ENCODE measurements around the gene RB1. TPM values are rescaled to one million over a fixed set of nuclear protein-coding genes. Genes with fewer than 3 reads are reported as not detected.

RB1 gene
- total and polyA plus RNA-seq, 2 experiments from 2014 or later = 19.5 to 22.3 TPM

DNA sequence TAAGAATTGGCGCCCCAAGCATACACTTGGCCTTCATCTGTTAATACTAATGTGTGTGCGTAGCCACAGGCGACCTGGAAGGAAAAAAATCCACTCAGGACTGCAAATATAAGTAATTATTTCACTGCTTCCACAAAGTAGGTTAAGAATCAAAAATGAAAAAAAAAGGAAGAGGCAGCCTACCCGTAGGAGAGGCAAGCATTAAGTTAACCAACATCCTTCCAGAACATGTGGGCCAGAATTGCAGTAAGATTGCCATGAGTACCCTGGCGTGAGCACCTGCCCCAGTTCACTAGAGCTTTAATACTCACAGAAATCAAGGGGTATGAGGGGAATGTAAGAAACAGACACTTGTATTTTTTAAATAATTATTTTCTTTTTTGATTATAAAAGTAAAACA lies 207.1 kb downstream of the RB1 start (continued):
- TF ChIP-seq, protein P1, sequence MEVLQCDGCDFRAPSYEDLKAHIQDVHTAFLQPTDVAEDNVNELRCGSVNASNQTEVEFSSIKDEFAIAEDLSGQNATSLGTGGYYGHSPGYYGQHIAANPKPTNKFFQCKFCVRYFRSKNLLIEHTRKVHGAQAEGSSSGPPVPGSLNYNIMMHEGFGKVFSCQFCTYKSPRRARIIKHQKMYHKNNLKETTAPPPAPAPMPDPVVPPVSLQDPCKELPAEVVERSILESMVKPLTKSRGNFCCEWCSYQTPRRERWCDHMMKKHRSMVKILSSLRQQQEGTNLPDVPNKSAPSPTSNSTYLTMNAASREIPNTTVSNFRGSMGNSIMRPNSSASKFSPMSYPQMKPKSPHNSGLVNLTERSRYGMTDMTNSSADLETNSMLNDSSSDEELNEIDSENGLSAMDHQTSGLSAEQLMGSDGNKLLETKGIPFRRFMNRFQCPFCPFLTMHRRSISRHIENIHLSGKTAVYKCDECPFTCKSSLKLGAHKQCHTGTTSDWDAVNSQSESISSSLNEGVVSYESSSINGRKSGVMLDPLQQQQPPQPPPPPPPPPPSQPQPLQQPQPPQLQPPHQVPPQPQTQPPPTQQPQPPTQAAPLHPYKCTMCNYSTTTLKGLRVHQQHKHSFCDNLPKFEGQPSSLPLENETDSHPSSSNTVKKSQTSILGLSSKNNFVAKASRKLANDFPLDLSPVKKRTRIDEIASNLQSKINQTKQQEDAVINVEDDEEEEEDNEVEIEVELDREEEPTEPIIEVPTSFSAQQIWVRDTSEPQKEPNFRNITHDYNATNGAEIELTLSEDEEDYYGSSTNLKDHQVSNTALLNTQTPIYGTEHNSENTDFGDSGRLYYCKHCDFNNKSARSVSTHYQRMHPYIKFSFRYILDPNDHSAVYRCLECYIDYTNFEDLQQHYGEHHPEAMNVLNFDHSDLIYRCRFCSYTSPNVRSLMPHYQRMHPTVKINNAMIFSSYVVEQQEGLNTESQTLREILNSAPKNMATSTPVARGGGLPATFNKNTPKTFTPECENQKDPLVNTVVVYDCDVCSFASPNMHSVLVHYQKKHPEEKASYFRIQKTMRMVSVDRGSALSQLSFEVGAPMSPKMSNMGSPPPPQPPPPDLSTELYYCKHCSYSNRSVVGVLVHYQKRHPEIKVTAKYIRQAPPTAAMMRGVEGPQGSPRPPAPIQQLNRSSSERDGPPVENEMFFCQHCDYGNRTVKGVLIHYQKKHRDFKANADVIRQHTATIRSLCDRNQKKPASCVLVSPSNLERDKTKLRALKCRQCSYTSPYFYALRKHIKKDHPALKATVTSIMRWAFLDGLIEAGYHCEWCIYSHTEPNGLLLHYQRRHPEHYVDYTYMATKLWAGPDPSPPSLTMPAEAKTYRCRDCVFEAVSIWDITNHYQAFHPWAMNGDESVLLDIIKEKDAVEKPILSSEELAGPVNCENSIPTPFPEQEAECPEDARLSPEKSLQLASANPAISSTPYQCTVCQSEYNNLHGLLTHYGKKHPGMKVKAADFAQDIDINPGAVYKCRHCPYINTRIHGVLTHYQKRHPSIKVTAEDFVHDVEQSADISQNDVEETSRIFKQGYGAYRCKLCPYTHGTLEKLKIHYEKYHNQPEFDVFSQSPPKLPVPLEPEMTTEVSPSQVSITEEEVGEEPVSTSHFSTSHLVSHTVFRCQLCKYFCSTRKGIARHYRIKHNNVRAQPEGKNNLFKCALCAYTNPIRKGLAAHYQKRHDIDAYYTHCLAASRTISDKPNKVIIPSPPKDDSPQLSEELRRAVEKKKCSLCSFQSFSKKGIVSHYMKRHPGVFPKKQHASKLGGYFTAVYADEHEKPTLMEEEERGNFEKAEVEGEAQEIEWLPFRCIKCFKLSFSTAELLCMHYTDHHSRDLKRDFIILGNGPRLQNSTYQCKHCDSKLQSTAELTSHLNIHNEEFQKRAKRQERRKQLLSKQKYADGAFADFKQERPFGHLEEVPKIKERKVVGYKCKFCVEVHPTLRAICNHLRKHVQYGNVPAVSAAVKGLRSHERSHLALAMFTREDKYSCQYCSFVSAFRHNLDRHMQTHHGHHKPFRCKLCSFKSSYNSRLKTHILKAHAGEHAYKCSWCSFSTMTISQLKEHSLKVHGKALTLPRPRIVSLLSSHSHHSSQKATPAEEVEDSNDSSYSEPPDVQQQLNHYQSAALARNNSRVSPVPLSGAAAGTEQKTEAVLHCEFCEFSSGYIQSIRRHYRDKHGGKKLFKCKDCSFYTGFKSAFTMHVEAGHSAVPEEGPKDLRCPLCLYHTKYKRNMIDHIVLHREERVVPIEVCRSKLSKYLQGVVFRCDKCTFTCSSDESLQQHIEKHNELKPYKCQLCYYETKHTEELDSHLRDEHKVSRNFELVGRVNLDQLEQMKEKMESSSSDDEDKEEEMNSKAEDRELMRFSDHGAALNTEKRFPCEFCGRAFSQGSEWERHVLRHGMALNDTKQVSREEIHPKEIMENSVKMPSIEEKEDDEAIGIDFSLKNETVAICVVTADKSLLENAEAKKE (CRISPR knock-in tag; IDR thresholded peaks at IDR 0.05) = no peak
- TF ChIP-seq ZNF114 (CRISPR knock-in tag; IDR thresholded peaks at IDR 0.05) (no peak), ZNF331 (CRISPR knock-in tag; IDR thresholded peaks at IDR 0.05; ENCODE audit: low read depth) (no peak), POLR2AphosphoS5 (IDR thresholded peaks at IDR 0.05; ENCODE audit: low read depth) (no peak)
- TF ChIP-seq, protein P2, sequence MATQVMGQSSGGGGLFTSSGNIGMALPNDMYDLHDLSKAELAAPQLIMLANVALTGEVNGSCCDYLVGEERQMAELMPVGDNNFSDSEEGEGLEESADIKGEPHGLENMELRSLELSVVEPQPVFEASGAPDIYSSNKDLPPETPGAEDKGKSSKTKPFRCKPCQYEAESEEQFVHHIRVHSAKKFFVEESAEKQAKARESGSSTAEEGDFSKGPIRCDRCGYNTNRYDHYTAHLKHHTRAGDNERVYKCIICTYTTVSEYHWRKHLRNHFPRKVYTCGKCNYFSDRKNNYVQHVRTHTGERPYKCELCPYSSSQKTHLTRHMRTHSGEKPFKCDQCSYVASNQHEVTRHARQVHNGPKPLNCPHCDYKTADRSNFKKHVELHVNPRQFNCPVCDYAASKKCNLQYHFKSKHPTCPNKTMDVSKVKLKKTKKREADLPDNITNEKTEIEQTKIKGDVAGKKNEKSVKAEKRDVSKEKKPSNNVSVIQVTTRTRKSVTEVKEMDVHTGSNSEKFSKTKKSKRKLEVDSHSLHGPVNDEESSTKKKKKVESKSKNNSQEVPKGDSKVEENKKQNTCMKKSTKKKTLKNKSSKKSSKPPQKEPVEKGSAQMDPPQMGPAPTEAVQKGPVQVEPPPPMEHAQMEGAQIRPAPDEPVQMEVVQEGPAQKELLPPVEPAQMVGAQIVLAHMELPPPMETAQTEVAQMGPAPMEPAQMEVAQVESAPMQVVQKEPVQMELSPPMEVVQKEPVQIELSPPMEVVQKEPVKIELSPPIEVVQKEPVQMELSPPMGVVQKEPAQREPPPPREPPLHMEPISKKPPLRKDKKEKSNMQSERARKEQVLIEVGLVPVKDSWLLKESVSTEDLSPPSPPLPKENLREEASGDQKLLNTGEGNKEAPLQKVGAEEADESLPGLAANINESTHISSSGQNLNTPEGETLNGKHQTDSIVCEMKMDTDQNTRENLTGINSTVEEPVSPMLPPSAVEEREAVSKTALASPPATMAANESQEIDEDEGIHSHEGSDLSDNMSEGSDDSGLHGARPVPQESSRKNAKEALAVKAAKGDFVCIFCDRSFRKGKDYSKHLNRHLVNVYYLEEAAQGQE (IDR thresholded peaks at IDR 0.05; ENCODE audit: unreplicated experiment) = no peak

- ATAC-seq = no peak
- H3K9me2 ChIP-seq (ENCODE audit: insufficient read depth) = no peaks in the 10 kb centered on the region
- H2AFZ ChIP-seq = no peak overlapping the region
- no peaks in the 10 kb centered on the region for H4K20me1 ChIP-seq (replicated peaks; ENCODE audit: insufficient read depth)
- no peak for DNase-seq (ENCODE audit: low spot score)
- H3K4me3 Mint-ChIP-seq = no peak overlapping the region
- H3K27ac Mint-ChIP-seq = no peak overlapping the region
- no peaks in the 10 kb centered on the region for H3K4me1 ChIP-seq (ENCODE audit: insufficient read depth)
- 0 out of 2 replicates have a peak, but pooled peaks cover 4% of the 10 kb centered on the region for H3K36me3 ChIP-seq (ENCODE audit: insufficient read depth)
- H3K9me3 Mint-ChIP-seq = no peaks in the 10 kb centered on the region
- no peaks in the 10 kb centered on the region for H3F3A ChIP-seq (replicated peaks; ENCODE audit: low read depth)
- H3K79me2 ChIP-seq (replicated peaks; ENCODE audit: insufficient read depth) = no peaks in the 10 kb centered on the region
- no peaks in the 10 kb centered on the region for H3K4me1 Mint-ChIP-seq
- no peak overlapping the region for H3K4me2 ChIP-seq
- peaks cover 3% of the 10 kb centered on the region for H3K27me3 Mint-ChIP-seq (ENCODE audit: insufficient read depth, low read depth, poor library complexity)
- H3K4me3 ChIP-seq = no peak overlapping the region
- no peaks in the 10 kb centered on the region for H3K36me3 Mint-ChIP-seq (ENCODE audit: low read depth)
- H3K27ac ChIP-seq (ENCODE audit: low read depth) = no peak overlapping the region
- H3K27me3 ChIP-seq (ENCODE audit: insufficient read depth) = no peaks in the 10 kb centered on the region
- no peak for TF ChIP-seq NANOG (IDR thresholded peaks at IDR 0.05; ENCODE audit: borderline replicate concordance)
These were observed 208.2 kb downstream of the RB1 start for GRCh38 chr13:48511621-48512230.

Measured in GM23338 (cell line).